Measurements from ENCODE around the gene RAB7A. TPM values are rescaled to one million over a fixed set of nuclear protein-coding genes. Genes with fewer than 3 reads are reported as not detected.
A peak's percentile ranks its signal among the peaks of the same experiment; 100 is the strongest.

Gene RAB7A
- total RNA-seq = 122 TPM

GRCh38 chr3:128726023-128727016 is at the start of gene RAB7A:
TSS of gene RAB7A (plus strand) at chr3:128726183. CDS start at chr3:128795368, 69,185 bp downstream.
- Histone ChIP-seq H3K4me1 (peaks cover 52% of the 10 kb centered on the region), H3K27ac (peak within 1 kb of the TSS; percentile 100), H3K9me3 (no peaks in the 10 kb centered on the region), H3K27me3 (no peaks in the 10 kb centered on the region), H3K36me3 (no peaks in the 10 kb centered on the region), H3K4me3 (peak within 1 kb of the TSS; percentile 98 to 100)
- TF ChIP-seq POLR2A (IDR thresholded peaks at IDR 0.05) (peak; percentile 62 to 80), POLR2AphosphoS5 (IDR thresholded peaks at IDR 0.05; ENCODE audit: insufficient read depth in 1 of 2, low read depth in 1 of 2) (peak; percentile 98 to 99), CTCF (IDR thresholded peaks at IDR 0.05) (no peak)
- peak; percentile 98 to 99 for DNase-seq (ENCODE audit: extremely low spot score in 2 of 2)
- intact Hi-C loops (cut with DNase I) = no loop called here

- H3K27ac ChIP-seq = no peak overlapping the region
- H3K9me3 ChIP-seq = no peaks in the 10 kb centered on the region
- DNase-seq (ENCODE audit: extremely low spot score in 2 of 2) = no peak
- H3K36me3 ChIP-seq = no peaks in the 10 kb centered on the region
- no peaks in the 10 kb centered on the region for H3K27me3 ChIP-seq
- intact Hi-C loops (cut with DNase I) = no loop called here
- TF ChIP-seq POLR2A (IDR thresholded peaks at IDR 0.05) = no peak
- no peak for TF ChIP-seq POLR2AphosphoS5 (IDR thresholded peaks at IDR 0.05; ENCODE audit: insufficient read depth in 1 of 2, low read depth in 1 of 2)
- no peak overlapping the region for H3K4me3 ChIP-seq
- no peaks in the 10 kb centered on the region for H3K4me1 ChIP-seq
These were observed 46.6 kb upstream of the RAB7A start for GRCh38 chr3:128679338-128679737.

- TF ChIP-seq POLR2AphosphoS5 (IDR thresholded peaks at IDR 0.05; ENCODE audit: insufficient read depth in 1 of 2, low read depth in 1 of 2) (peak; percentile 94 to 98), POLR2A (IDR thresholded peaks at IDR 0.05) (peak in 1 of 2 donors; percentile 64), CTCF (IDR thresholded peaks at IDR 0.05) (peak; percentile 91 to 100 (median 94))
- DNase-seq (ENCODE audit: extremely low spot score in 2 of 2) = peak; percentile 97 to 99
- Histone ChIP-seq H3K27ac (peak overlapping the region; percentile 96), H3K9me3 (no peaks in the 10 kb centered on the region), H3K36me3 (no peaks in the 10 kb centered on the region), H3K27me3 (no peaks in the 10 kb centered on the region), H3K4me3 (peak overlapping the region; percentile 61 to 64), H3K4me1 (no peaks in the 10 kb centered on the region)
- intact Hi-C loops (cut with DNase I) = no loop called here
These were observed 45.2 kb upstream of the RAB7A start for GRCh38 chr3:128680603-128681368.

- H3K4me1 ChIP-seq = no peaks in the 10 kb centered on the region
- intact Hi-C loops (cut with DNase I) = no loop called here
- no peak for DNase-seq (ENCODE audit: extremely low spot score in 2 of 2)
- H3K36me3 ChIP-seq = no peaks in the 10 kb centered on the region
- H3K27me3 ChIP-seq = no peaks in the 10 kb centered on the region
- no peak for TF ChIP-seq CTCF (IDR thresholded peaks at IDR 0.05)
- TF ChIP-seq POLR2A (IDR thresholded peaks at IDR 0.05) = no peak
- TF ChIP-seq POLR2AphosphoS5 (IDR thresholded peaks at IDR 0.05; ENCODE audit: insufficient read depth in 1 of 2, low read depth in 1 of 2) = no peak
- H3K4me3 ChIP-seq = peak overlapping the region; percentile 61 to 64
- H3K9me3 ChIP-seq = no peaks in the 10 kb centered on the region
- peak overlapping the region; percentile 96 for H3K27ac ChIP-seq
These were observed 44.6 kb upstream of the RAB7A start for GRCh38 chr3:128681369-128681829.

- Histone ChIP-seq H3K4me1 (no peaks in the 10 kb centered on the region), H3K4me3 (no peak overlapping the region), H3K9me3 (no peaks in the 10 kb centered on the region), H3K27ac (no peak overlapping the region), H3K36me3 (no peaks in the 10 kb centered on the region), H3K27me3 (no peaks in the 10 kb centered on the region)
- intact Hi-C loops (cut with DNase I) = no loop called here
- DNase-seq (ENCODE audit: extremely low spot score in 2 of 2) = no peak
- TF ChIP-seq POLR2AphosphoS5 (IDR thresholded peaks at IDR 0.05; ENCODE audit: insufficient read depth in 1 of 2, low read depth in 1 of 2) (no peak), POLR2A (IDR thresholded peaks at IDR 0.05) (no peak), CTCF (IDR thresholded peaks at IDR 0.05) (no peak)
These were observed 42.0 kb upstream of the RAB7A start for GRCh38 chr3:128683957-128684356.
